Measurements from ENCODE around the gene GABRB2.

GABRB2 gene

DNA sequence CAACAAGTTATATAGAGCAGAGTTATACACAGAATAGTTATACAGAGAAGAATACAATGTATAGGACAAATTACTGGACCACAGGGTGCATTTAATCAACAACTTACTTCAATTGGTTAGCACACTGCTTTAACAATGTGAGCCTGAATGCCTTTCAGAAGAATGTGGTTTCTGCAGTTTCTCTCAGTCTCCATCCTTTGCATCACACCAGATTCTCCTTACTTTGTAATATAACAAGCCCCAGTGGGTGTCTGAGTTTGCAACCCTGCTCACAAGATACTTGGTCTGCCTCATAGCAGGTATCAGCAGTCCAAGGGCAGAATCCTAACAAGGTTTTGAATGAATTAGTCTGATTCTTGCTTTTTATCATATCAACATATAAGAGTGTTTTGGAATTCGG lies 114.6 kb downstream of the GABRB2 start:
- Histone ChIP-seq H3K27ac (no peak overlapping the region), H3K36me3 (no peaks in the 10 kb centered on the region), H3K4me3 (ENCODE audit: low read depth, low read length) (no peak overlapping the region), H3K9me3 (ENCODE audit: severe bottlenecking) (no peaks in the 10 kb centered on the region), H3K27me3 (ENCODE audit: insufficient read depth, low read depth, severe bottlenecking) (peaks cover 38% of the 10 kb centered on the region)
- DNase-seq: no peak
- TF ChIP-seq, protein P1, sequence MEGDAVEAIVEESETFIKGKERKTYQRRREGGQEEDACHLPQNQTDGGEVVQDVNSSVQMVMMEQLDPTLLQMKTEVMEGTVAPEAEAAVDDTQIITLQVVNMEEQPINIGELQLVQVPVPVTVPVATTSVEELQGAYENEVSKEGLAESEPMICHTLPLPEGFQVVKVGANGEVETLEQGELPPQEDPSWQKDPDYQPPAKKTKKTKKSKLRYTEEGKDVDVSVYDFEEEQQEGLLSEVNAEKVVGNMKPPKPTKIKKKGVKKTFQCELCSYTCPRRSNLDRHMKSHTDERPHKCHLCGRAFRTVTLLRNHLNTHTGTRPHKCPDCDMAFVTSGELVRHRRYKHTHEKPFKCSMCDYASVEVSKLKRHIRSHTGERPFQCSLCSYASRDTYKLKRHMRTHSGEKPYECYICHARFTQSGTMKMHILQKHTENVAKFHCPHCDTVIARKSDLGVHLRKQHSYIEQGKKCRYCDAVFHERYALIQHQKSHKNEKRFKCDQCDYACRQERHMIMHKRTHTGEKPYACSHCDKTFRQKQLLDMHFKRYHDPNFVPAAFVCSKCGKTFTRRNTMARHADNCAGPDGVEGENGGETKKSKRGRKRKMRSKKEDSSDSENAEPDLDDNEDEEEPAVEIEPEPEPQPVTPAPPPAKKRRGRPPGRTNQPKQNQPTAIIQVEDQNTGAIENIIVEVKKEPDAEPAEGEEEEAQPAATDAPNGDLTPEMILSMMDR (IDR thresholded peaks at IDR 0.05; ENCODE audit: low read depth, low read length): no peak

DNA sequence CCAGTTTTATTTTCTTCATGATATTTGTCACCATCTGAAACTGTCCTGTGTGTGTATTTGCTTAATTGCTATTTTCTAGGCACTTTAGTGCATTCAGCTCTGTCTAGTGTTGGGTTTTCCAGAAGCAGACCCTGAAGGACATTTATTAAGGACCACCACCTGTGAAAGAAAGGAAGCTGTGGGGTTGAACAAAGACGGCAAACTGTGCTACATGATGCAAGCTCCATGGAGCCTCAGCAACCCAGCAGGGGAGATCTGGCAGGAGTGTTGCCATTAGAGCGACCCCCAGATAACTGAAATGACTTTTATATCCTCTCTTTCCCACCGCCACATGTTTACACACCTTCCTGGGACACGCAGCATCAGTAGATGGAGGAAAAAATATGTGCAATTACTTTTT lies 125.5 kb downstream of the GABRB2 start:
- H3K27me3 ChIP-seq (ENCODE audit: insufficient read depth, low read depth, severe bottlenecking): peaks cover 61% of the 10 kb centered on the region
- no peak overlapping the region for H3K4me3 ChIP-seq (ENCODE audit: low read depth, low read length)
- TF ChIP-seq, protein P1 (IDR thresholded peaks at IDR 0.05; ENCODE audit: low read depth, low read length): no peak
- H3K27ac ChIP-seq: no peak overlapping the region
- H3K36me3 ChIP-seq: no peaks in the 10 kb centered on the region
- no peak for DNase-seq
- H3K9me3 ChIP-seq (ENCODE audit: severe bottlenecking): no peaks in the 10 kb centered on the region

DNA sequence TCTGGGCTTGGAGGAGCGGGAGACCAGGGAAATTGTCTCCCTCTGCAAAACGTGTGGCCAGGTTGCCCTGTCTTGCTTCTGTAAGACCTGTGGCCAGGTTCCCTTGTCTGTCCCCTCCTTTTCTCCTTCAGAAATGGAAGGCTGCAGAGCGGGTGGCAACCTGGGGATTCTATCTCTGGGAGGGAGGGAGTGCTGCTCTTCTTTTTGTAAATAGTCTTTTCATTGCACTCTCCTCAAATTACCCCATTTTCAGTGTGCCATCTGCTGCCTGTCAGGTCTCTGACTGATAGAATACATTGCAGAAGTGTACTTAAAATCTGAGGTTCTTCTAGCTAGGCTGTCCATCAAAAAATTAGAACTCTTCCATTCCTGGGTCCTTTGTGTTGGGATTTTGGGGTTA lies 126.0 kb downstream of the GABRB2 start:
- Histone ChIP-seq H3K27me3 (ENCODE audit: insufficient read depth, low read depth, severe bottlenecking) (peaks cover 62% of the 10 kb centered on the region), H3K9me3 (ENCODE audit: severe bottlenecking) (no peaks in the 10 kb centered on the region), H3K27ac (no peak overlapping the region), H3K4me3 (ENCODE audit: low read depth, low read length) (no peak overlapping the region), H3K36me3 (no peaks in the 10 kb centered on the region)
- DNase-seq: no peak
- TF ChIP-seq, protein P1 (IDR thresholded peaks at IDR 0.05; ENCODE audit: low read depth, low read length): no peak

DNA sequence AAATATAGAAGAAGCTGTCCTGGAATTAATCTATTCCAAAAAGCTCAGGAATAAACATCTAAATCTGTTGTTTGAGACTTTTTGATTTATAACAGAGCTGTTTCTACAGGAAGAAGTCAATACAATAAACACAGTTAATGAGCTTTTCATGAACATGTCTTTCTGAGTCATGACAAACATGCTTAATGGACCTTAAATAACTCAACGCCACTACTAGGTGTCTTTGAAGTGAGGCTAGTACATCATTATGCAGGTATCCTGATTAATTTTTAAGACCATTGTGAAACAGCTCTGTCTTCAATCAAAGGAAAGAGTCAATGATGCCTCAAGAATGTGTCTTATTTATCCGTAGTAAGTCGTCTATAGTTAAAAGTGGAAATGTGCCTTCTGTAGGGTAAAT lies 131.6 kb downstream of the GABRB2 start:
- Histone ChIP-seq H3K27me3 (ENCODE audit: insufficient read depth, low read depth, severe bottlenecking) (peaks cover 58% of the 10 kb centered on the region), H3K4me3 (ENCODE audit: low read depth, low read length) (no peak overlapping the region), H3K9me3 (ENCODE audit: severe bottlenecking) (no peaks in the 10 kb centered on the region), H3K36me3 (no peaks in the 10 kb centered on the region), H3K27ac (no peak overlapping the region)
- TF ChIP-seq, protein P1 (IDR thresholded peaks at IDR 0.05; ENCODE audit: low read depth, low read length): no peak
- no peak for DNase-seq

DNA sequence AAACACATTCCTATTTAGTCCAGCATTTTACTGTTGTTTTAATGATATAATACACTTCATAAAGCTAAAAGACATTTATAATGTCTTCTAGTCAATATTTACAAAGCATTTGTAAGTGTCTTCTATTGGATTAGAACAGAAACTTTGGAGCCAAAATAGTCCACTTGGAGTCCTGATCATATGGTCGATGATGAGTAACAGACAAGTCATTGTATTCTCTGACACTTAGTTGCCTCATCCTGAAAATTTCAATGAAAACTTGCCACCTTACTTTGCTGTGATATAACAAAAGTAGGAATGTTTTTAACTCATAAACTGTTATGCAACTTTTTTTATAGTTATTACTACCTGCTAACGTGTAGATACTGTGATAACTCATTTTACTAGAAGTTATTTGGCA lies 132.5 kb downstream of the GABRB2 start:
- TF ChIP-seq, protein P1 (IDR thresholded peaks at IDR 0.05; ENCODE audit: low read depth, low read length): no peak
- DNase-seq: no peak
- no peak overlapping the region for H3K4me3 ChIP-seq (ENCODE audit: low read depth, low read length)
- peaks cover 56% of the 10 kb centered on the region for H3K27me3 ChIP-seq (ENCODE audit: insufficient read depth, low read depth, severe bottlenecking)
- no peaks in the 10 kb centered on the region for H3K36me3 ChIP-seq
- H3K9me3 ChIP-seq (ENCODE audit: severe bottlenecking): no peaks in the 10 kb centered on the region
- no peak overlapping the region for H3K27ac ChIP-seq

DNA sequence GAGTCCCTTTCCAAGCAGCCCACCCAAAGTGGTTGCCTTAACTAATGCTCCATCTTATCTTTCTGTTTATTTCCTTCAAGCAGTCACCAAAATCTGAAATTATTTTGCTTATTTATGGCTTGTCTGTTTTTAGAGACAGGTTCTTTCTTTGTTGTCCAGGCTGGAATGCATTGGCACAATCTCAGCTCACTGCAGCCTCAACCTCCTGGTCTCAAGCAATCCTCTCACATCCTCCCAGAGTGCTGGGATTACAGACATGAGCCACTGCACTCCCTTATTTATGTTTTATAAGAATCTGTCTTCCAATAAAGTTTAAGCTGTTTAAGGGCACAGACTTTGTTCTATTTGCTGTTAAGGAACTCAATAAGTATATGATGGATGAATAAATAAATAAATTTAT lies 133.7 kb downstream of the GABRB2 start:
- Histone ChIP-seq H3K36me3 (no peaks in the 10 kb centered on the region), H3K9me3 (ENCODE audit: severe bottlenecking) (no peaks in the 10 kb centered on the region), H3K27ac (no peak overlapping the region), H3K27me3 (ENCODE audit: insufficient read depth, low read depth, severe bottlenecking) (peaks cover 54% of the 10 kb centered on the region), H3K4me3 (ENCODE audit: low read depth, low read length) (no peak overlapping the region)
- TF ChIP-seq, protein P1 (IDR thresholded peaks at IDR 0.05; ENCODE audit: low read depth, low read length): no peak
- DNase-seq: no peak
